Esophagus muscularis mucosa (tissue), 4 donors: ENCODE measurements around the gene LONP1.

Experiments used
- CTCF ChIP-seq, 3 experiments: fragments of 200-600 bp in 2 of 3; fragments of 450-650 bp in 1 of 3; sonication (generic) in 2 of 3; IDR thresholded peaks; one replicate each; pipeline ENCODE4 v1.5.1; 2017 to 2019; ENCODE audit warnings: antibody characterized with exemption in 3 of 3, mild to moderate bottlenecking in 2 of 3, moderate library complexity in 1 of 3
- EP300 ChIP-seq: sonication (generic); formaldehyde crosslinking; IDR thresholded peaks from one replicate; pipeline ENCODE4 v1.6.1; 2017; ENCODE audit warnings: antibody characterized with exemption
- POLR2AphosphoS5 ChIP-seq, 2 donors: sonication (generic); formaldehyde crosslinking; IDR thresholded peaks; one replicate each; pipeline ENCODE4 v1.6.1; 2017; ENCODE audit warnings: antibody characterized with exemption in 2 of 2

GRCh38 chr19:5677580-5677979, 42.4 kb downstream of the LONP1 start:
- TF ChIP-seq CTCF (IDR thresholded peaks at IDR 0.05), result no peak
- no peak for TF ChIP-seq EP300
- no peak for TF ChIP-seq POLR2AphosphoS5 (IDR thresholded peaks at IDR 0.05)
